Neutrophil (primary cell): ENCODE data around the gene ZNF385C.
A peak's percentile ranks its signal among the peaks of the same experiment; 100 is the strongest.
"Not testable (repeated sequence)": the region's sequence is repeated elsewhere in the genome, so short reads cannot be mapped to it uniquely, and the experiment has no call there.

ENCODE experiments used
- H3K27ac ChIP-seq: fragments of 200-600 bp; sonication (generic); 2 replicates; pipeline ENCODE4 v1.5.1; 2016; ENCODE audit warnings: mild to moderate bottlenecking, moderate library complexity
- H3K27me3 ChIP-seq: fragments of 200-600 bp; sonication (generic); 2 replicates; pipeline ENCODE4 v1.6.0; 2016; ENCODE audit warnings: mild to moderate bottlenecking
- H3K36me3 ChIP-seq: fragments of 200-600 bp; sonication (generic); 2 replicates; pipeline ENCODE4 v1.5.1; 2017
- H3K4me1 ChIP-seq, 2 experiments: fragments of 200-600 bp in 1 of 2; sonication (generic) in 1 of 2; 1 replicate in 1 of 2; 2 replicates in 1 of 2; pipeline versions ENCODE4 v1.5.1 to v1.6.1; 2013 to 2016; ENCODE audit warnings: low read depth in 1 of 2, low read length in 1 of 2, mild to moderate bottlenecking in 1 of 2, moderate library complexity in 1 of 2; ENCODE audit not compliant: control insufficient read depth in 1 of 2, insufficient read depth in 1 of 2
- H3K4me3 ChIP-seq, 2 experiments: fragments of 200-600 bp in 1 of 2; sonication (generic) in 1 of 2; 1 replicate in 1 of 2; 2 replicates in 1 of 2; pipeline ENCODE4 v1.5.1; 2013 to 2016; ENCODE audit warnings: low read depth in 1 of 2, low read length in 1 of 2, mild to moderate bottlenecking in 1 of 2, moderate library complexity in 1 of 2
- H3K9me3 ChIP-seq: fragments of 200-600 bp; sonication (generic); 2 replicates; pipeline ENCODE4 v1.5.1; 2016
- TF ChIP-seq, protein P1 (sequence below): fragments of 200-600 bp; sonication (generic); IDR thresholded peaks from 2 replicates; pipeline ENCODE4 v1.5.1; 2016; ENCODE audit warnings: antibody characterized with exemption

Gene ZNF385C

DNA sequence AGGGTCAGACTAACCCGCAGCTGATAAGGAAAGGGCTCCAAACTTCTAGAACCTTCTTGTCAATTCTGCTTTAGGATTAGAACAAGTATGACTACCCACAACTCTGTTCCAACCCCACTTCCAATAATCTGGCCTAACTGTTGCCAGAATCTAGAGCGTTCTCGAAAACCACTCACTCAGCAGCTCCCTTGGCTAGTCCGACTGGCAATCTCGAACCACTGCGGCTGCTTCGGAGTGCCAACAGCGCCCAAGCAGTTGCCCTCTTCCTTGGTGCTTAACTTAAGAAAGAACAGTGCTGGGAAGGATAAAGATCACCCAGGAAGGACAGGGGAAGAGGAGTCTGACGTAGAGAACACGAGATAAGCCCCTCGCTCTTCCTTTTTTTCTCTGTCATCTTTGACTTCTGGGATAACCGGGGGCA is 81.9 kb downstream of the ZNF385C start:
- no peaks in the 10 kb centered on the region for H3K27me3 ChIP-seq
- H3K4me1 ChIP-seq = peaks cover 41 to 44% of the 10 kb centered on the region in 2 experiments
- H3K36me3 ChIP-seq = peaks cover 1% of the 10 kb centered on the region

DNA sequence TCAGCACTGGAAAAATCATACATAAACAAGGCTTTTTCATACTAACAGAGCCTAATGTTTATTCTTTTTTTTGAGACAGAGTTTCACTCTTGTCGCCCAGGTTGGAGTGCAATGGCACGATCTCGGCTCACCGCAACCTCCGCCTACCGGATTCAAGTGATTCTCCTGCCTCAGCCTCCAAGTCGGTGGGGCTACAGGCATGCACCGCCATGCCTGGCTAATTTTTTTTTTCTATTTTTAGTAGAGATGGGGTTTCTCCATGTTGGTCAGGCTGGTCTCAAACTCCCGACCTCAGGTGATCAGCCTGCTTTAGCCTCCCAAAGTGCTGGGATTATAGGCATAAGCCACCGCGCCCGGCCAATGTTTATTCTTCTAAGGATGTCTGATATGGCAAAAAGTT is 84.5 kb downstream of the ZNF385C start:
- H3K27me3 ChIP-seq, H3K27ac ChIP-seq, H3K4me3 ChIP-seq, H3K36me3 ChIP-seq, H3K9me3 ChIP-seq: not testable (repeated sequence)
- H3K4me1 ChIP-seq = peaks cover 35 to 43% of the 10 kb centered on the region in 2 experiments

More for the DNA sequence above, 81.9 kb downstream of the ZNF385C start:
- TF ChIP-seq, protein P1, sequence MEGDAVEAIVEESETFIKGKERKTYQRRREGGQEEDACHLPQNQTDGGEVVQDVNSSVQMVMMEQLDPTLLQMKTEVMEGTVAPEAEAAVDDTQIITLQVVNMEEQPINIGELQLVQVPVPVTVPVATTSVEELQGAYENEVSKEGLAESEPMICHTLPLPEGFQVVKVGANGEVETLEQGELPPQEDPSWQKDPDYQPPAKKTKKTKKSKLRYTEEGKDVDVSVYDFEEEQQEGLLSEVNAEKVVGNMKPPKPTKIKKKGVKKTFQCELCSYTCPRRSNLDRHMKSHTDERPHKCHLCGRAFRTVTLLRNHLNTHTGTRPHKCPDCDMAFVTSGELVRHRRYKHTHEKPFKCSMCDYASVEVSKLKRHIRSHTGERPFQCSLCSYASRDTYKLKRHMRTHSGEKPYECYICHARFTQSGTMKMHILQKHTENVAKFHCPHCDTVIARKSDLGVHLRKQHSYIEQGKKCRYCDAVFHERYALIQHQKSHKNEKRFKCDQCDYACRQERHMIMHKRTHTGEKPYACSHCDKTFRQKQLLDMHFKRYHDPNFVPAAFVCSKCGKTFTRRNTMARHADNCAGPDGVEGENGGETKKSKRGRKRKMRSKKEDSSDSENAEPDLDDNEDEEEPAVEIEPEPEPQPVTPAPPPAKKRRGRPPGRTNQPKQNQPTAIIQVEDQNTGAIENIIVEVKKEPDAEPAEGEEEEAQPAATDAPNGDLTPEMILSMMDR = no peak
- H3K4me3 ChIP-seq = peak overlapping the region; percentile 95 to 99
- no peaks in the 10 kb centered on the region for H3K9me3 ChIP-seq
- H3K27ac ChIP-seq = peak overlapping the region; percentile 83

DNA sequence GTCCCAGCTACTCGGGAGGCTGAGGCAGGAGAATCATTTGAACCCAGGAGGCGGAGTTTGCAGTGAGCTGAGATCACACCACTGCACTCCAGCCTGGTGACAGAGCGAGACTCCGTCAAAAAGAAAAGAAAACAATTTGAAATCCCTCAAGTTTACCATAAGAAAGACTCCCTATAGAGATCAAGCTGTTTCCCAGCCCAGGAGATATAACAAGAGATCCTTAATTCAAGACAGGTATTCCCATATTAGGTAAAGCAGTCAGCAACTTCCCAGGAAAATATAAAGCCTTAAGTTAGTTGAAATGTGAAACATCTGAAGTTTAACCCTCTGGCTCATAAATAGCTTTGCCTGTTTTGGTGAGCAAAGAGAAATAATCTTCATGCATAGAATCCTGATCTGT is 85.9 kb downstream of the ZNF385C start:
- not testable (repeated sequence) for H3K9me3 ChIP-seq, H3K36me3 ChIP-seq, H3K27me3 ChIP-seq, H3K4me3 ChIP-seq, H3K27ac ChIP-seq
- H3K4me1 ChIP-seq = peaks cover 24 to 33% of the 10 kb centered on the region in 2 experiments

DNA sequence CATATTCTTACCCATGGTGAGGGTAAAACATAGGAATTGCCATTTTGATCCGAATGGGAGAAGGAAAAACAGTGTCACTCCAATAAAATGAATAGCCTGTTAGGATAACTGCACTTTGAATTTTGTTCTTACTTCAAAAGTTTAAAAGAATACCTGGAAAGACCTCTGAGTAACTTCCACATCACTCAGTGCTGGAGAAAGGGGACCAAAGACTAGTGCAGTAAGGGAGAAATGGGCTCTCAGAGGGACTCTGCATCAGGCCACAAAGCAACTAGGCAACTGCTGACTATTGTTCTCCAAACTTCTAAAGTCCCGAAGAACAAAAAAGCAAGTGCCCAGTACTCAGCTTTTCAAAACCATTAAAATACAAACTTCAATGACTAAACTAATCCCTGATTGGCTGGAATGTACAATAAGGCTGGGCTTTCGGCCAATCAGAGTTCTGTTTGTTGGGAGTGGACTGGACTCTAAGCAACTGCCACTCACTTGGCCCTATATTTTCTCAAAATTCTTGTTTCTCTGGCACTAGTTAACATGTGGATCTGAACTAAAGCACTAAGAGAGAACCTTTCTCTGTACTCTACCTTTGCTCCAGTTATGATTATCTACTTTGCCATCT is 87.3 kb downstream of the ZNF385C start:
- Histone ChIP-seq H3K36me3 (no peaks in the 10 kb centered on the region), H3K27me3 (no peaks in the 10 kb centered on the region), H3K27ac (peak overlapping the region; percentile 38), H3K4me3 (no peak overlapping the region), H3K9me3 (no peaks in the 10 kb centered on the region), H3K4me1 (peaks cover 17 to 24% of the 10 kb centered on the region in 2 experiments)
- TF ChIP-seq, protein P1 = no peak

DNA sequence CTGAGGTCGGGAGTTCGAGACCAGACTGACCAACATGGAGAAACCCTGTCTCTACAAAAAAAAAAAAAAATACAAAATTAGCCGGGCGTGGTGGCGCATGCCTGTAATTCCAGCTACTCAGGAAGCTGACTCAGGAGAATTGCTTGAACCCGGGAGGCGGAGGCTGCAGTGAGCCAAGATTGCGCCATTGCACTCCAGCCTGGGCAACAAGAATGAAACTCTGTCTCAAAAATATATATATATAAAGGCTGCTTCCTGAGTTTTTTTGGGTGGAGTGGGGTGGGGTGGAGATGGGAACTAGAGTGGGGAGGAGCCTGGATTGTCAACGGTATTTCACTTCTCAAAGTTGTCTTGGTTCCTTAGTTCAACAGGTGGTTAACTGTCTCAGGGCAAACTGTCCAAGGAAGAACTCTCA is 88.0 kb downstream of the ZNF385C start:
- peaks cover 12 to 20% of the 10 kb centered on the region in 2 experiments for H3K4me1 ChIP-seq
- not testable (repeated sequence) for H3K36me3 ChIP-seq, H3K4me3 ChIP-seq, H3K9me3 ChIP-seq, H3K27me3 ChIP-seq
- H3K27ac ChIP-seq = peak overlapping the region; percentile 38

DNA sequence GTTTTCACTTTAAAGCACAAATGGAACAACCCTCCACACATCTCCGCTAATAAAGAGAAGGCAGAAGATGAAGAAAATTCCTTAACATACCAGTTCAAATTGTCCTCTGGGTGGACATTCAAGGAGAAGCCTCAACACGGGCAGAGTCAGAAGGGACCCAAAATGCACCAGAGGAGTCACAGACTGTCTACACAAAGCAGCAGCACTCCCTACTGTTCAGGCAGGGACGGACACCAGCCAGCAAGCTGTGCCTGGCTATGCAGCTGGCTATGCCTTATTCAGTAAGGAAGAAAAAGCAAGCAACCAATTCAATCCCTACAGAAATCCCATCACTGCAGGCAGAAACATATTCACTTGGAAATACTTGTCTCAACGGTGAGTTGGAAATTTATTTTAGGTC is 89.1 kb downstream of the ZNF385C start:
- Histone ChIP-seq H3K27ac (no peak overlapping the region), H3K9me3 (no peaks in the 10 kb centered on the region), H3K4me1 (peaks cover 12 to 23% of the 10 kb centered on the region in 2 experiments)

DNA sequence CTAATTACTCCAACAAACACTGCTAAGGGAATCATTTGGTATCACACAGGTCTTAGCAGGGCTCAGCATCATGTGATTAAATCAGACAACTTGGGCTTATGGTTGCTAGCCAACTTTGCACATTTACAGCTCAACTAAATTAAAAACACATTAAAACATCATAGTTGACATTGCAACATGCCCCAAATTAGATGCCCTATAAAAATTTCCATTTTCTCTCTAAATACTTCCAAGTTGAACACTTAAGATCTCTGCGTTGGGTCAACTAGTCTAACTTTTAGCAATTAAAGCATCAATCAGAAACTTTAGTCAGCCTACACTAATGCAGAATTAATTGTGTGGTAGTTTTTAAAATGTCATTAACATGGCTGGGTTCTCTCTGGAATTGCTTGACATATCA is 93.1 kb downstream of the ZNF385C start:
- H3K27me3 ChIP-seq = no peaks in the 10 kb centered on the region
- peaks cover 34 to 45% of the 10 kb centered on the region in 2 experiments for H3K4me1 ChIP-seq
- TF ChIP-seq, protein P1 = no peak
- peaks cover 7% of the 10 kb centered on the region for H3K36me3 ChIP-seq
- H3K9me3 ChIP-seq = no peaks in the 10 kb centered on the region
- H3K4me3 ChIP-seq = no peak overlapping the region
- no peak overlapping the region for H3K27ac ChIP-seq

More for the DNA sequence above, 89.1 kb downstream of the ZNF385C start:
- no peaks in the 10 kb centered on the region for H3K36me3 ChIP-seq
- TF ChIP-seq, protein P1 = no peak
- no peaks in the 10 kb centered on the region for H3K27me3 ChIP-seq
- H3K4me3 ChIP-seq = no peak overlapping the region
